Ramos (cell line): Measurements from ENCODE around the gene N4BP2L1.

ENCODE experiments used
- in situ Hi-C: fragments of 300-500 bp; cut with MboI; formaldehyde crosslinking; loops from one replicate; pipeline ENCODE4 v1.14.3; 2022; ENCODE audit warnings: low sequenced_read_pairs; ENCODE audit not compliant: unreplicated experiment

N4BP2L1 gene

DNA sequence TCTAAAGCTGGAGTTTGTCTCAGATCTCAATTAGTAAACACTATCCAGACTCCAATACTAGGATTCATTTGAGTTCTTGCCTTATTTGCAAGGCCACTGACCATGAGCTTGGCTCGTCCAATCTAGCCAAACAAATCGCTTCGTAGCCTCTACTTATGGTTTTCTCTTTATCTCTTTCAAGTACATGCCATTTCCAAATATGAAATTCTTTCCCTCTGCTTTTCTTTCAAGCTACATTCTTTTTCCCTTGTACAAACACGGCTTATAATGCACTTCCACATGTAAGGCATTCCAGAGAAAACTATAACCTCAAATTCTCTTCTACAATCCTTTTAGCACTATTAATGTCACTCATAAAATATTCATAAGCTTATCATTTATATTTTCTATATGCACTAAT lies 10.9 kb upstream of the N4BP2L1 start:
- in situ Hi-C loops, result no loop called here

DNA sequence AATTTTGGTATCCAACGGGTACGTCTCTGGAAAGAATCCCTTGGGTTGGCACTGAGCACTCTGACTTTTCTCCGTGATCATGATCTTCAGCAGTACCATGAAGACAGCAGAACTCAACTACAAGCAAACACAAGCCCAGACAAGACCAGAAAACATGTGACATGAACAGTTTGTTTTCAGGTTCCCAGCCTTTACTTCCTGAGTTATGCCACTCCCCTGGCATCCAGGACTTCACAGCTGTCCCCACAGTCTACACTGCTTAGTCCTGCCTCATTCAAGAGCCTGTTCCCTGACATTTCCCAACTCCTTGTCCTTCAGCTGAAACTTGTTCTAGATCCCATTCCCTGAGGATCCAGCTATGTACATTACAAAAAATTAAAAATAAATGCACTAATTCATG lies 4.9 kb upstream of the N4BP2L1 start:
- in situ Hi-C loops, result no loop called here

DNA sequence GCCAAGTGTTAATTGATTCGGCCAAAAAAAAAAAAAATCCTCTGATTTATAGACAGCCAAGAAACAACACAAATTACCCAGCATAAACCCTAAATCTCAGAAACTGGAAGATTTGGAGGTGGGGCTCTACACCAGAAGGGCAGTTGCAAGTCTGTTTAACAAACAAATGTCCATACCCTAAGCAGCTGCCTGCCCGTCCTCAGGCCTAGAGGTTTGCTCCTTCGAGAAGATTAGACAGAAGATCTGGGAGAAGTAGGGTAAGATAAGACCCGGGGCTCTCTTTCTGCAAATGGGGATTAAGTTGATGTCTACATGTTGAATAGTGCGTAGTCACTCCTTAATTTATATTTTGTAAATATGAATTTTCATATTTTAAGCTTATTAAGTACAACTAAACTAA lies 3.4 kb upstream of the N4BP2L1 start:
- in situ Hi-C loops, result no loop called here

DNA sequence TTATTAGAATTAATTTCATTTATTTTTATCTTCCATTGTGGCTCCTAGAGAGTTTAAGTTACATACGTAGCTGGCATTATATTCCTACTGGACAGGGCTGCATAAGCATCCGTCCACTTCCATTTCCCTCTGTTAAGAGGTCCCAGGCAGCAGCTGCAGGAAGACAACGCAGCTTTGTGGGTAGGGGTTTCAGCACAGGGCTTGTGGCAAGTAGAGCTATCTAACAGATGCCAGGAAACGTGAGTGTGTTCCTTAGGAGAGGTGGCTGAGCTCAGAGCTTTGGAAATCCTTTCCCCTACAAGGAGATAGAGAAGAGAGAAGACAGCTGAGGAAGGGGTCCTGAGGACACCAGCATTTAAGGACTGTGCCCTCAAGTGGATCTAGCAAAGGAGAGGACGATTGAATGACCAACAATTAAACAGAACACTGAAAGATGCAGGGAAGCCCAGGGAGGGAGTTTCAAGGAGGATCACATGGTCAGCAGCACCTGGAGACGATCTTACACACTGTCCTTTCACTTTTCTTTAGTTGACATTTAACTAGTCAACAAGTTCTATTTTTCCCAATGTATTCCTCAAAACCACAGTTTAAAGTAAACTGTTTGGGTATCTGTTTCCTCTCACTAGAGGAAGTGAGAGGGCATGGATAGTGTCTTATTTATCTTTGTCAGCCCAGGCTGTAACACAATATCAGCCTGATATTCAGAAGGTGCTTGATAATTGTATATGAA lies 2.3 kb upstream of the N4BP2L1 start:
- in situ Hi-C loops, result no loop called here

DNA sequence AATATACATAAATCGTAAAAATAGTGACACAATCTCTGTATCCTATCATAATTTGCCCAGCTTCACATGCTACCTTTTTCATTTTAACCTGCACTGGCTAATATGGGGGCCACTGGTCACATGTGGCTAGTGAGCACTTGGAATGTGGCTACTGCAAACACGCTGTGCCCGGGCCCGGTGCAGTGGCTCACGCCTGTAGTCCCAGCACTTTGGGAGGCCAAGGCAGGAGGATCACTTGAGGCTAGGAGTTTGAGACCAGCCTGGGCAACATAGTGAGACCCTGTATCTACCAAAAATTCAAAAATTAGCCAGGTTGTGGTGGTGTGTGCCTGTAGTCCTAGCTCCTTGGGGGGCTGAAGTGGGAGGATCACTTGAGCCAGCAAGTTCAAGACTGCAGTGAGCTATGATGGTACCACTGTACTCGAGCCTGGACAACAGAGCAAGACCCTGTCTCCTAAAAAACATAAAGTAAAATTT lies 1.5 kb upstream of the N4BP2L1 start:
- in situ Hi-C loops, result no loop called here

DNA sequence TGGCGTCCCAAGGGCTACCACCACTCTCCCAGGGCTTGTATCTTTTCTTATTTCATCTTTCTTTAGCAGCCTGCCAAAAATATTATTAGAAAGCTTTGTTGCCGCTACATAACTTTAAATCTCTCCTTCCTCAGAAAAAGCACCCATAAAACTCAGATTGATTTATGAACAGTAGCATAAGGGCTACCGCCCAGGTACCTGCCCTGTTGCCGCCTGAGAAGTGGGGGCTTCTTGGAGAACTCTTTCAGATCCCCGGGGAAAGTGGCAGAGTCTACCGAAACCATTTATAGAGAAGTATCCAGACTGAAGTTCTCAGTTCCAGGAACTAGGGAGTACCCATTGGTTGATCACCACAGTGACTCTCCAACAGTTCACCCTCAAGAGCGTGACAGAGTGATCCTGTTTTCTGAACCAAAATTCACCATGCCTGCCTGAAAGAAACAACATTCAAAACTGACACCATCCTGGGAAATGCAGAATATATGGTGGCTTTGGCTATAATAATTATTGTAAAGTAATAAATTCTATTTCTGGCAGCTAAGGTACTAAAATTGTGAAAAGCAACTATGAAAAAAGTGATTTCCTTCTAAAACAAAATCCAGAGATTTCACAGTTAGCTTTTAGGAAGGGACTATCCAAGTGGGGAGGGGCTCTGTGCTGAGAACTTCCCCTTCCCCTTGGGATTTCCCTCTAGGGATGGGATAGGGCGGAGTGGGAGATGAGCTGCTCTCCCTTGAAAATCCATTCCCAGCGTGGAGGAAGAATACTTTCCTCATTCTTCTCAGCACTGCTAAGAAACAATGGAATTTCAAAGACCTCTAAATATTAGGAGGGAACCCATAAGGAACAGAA lies 877 bp upstream of the N4BP2L1 start:
- in situ Hi-C loops, result no loop called here

DNA sequence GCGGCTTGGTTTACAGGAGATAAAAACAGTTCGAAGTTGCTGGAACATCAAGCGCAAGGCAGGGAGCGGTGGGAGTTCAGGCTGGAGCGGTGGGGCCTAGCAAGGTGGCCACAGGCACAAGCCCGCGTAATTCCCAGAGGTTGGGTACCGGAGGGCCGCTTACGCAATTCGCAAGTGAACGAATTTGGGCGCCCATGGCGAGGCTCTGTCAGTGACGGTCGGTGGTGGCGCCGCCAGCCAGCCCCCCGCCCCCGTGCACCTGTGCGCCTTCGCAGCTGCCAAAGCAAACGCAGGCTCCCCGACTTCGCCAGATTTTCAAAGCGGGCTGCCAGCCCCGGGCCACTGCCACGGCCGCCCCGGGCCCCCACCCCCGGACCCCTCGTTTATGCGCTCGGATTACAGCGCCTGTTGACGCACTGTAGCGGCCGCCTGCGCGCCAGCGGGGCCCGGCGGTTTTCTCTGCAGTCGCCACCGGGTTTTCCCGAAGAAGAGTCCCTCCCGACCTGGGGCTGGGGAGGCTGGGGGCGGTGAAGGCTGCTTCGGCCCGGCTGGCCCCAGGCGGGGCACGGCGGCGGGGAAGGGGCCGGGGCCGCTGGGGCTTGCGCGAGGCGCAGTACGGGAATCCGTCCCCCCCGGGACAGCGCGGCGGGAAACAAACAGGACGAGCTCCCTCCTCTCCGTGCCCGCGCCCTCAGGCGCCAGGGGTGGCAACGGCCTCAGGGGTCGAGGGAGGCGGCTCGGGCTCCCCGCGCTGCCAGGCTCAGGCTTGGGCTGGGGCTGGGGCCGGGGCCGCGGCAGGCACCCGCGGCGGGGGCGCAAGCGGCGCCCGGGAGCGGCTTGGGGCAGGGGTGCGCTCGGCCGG lies 709 bp downstream of the N4BP2L1 start:
- in situ Hi-C loops, result no loop called here

DNA sequence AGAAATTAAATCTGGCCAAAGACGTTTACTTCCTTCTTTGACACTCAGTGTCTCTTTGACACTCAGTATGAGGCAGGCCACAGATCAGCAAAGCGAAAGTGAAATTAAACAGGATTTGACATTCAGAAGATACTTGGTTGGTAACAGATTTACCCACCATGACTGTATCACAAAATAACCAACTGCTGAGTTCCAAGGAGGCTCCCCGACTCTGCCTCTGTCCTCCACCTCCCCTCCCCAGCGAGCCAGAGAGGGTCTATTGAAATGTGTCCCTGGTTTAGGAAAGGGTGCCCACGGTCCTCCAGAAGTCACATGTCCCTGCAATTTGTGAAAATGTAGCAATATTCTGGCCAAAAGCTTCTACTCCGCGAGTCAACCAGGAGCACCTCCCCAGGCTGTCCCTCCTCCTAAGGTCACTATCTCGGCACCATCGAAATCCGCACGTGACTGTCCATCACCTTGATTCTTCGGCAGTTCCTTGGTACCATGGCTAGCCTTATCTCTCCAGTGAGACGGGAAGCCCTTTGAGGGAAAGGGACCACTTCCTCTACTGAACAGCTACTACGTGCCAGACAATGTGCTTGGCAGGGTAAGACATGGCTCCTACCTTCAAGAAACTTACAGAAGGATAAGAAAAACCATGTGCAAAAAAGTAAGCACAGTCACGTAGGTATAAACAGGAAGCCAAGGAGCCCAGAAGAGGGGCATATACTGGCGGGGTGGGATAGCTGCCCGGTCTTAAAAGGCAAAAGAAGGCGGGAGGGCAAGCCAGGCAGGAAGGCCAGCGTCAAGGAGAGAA lies 1.5 kb downstream of the N4BP2L1 start:
- in situ Hi-C loops, result no loop called here

DNA sequence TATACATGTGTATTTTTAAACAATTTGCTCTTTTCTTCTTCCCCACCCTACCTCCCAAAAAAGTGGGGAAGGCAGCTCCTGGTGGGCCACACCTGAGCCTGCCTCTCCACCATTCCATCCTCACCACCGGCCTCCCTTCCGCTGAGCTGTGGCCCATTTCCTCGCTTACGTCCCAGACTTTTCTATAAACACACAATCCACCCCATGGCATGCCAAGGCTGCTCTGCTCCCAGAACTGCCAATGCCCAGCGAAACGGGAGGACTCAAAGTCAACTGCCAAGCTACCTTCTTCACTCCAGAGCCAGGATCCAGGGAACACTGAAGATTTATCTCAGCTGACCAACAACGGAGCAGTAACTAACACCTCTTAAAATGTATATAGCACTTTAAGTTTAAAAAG lies 2.8 kb downstream of the N4BP2L1 start:
- in situ Hi-C loops, result no loop called here

DNA sequence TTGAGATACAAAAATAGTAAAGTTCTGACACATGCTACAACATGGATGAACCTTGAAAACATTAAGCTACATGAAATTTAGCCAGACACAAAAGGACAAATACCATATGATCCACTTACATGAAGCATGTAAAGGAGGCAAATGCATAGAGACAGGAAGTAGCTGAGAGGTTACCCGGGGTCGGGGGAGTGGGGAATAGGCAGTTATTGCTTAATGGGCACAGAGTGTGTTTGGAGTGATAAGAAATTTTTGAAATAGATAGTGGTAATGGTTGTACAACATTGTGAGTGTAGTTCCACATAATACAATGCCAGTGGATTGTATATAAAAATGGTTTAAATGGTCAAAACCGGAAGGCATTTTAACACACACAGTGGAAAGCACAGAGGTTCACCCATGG lies 4.3 kb downstream of the N4BP2L1 start:
- in situ Hi-C loops, result no loop called here

DNA sequence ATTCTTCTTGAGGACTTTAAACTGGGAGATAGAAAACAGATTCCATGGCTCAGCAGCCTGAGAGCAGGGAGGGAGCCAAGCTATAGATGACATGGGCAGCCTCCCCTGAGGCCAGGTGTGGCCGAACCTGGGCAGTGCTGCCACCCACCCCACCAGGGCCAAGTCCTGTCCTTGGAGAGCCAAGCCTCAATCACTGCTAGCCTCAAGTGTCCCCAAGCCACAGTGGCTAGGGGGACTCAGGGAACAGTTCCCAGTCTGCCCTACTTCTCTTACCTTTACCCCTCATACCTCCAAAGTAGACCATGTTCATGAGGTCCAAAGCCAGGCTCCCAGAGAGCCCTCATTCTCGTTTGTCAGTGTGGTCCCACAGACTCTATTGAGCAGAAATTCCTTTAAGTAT lies 8.1 kb downstream of the N4BP2L1 start:
- in situ Hi-C loops, result no loop called here

DNA sequence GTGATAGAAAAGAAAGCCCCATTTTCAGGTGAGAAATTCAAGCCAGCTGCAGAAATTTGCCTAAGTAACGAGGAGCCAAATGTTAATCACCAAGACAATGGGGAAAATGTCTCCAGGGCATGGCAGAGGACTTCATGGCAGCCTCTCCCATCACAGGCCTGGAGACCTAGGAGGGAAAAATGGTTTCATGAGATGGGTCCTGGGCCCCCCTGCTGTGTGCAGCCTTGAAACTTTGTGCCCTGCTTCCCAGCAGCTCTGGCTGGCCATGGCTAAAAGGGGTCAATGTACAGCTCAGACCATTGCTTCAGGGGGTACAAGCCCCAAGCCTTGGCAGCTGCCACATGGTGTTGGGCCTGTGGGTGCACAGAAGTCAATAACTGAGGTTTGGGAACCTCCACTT lies 9.9 kb downstream of the N4BP2L1 start:
- in situ Hi-C loops, result no loop called here

DNA sequence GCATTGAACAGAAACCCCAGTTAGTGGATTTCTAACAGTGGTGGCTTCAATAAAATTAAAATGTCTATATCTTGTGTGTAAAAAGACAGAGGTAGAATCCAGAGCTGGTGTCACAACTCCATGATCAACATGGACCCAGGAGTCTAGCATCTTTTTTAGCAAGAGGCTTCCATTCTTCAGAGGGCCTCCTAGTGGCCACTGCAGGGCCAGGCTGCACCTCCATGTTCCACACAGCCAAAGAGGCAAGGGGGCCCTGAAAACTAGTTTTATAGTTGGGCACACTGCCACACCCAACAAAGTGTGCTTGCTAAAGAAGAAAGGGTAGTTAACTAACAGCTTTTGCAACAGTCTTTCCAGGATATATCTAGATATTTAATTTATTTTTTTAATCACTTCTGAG lies 12.9 kb downstream of the N4BP2L1 start:
- in situ Hi-C loops, result no loop called here

DNA sequence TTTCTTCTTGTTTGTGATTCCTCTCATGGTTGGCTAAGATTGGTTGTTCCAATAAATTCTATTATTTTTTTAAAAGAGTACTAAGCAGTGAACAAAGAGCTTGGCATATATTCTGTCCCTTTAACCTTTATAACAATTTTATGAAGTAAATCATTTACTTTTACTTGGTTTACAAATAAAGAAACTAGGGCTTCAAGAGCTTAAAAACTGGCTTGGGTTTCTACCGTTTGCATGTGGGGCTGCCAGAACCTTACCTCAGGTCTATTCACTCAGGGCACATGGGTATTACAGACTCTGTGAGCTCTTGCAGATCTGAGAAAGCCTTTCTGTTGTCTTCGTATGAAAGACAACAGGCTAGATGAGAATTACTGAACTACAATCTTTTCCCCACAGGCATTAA lies 13.3 kb downstream of the N4BP2L1 start:
- in situ Hi-C loops, result no loop called here

DNA sequence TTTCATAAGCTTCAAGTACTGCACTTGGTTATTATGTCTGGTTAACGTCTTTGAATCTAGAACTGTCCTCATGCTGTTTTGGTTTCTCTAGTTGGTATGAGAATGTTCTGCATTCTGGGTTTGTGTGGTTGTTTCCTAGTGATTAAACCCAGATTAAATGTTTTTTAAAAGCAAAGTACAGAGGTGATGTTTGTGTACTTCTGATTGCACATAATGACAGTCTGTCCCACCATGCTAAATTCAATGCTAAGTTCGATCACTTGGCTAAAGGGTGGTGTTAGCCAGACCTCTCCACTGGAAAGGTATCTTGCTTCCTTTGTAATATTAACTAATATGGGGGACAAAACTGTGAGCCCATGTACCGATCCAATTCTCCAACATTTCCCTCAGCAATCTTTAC lies 14.6 kb downstream of the N4BP2L1 start:
- in situ Hi-C loops, result no loop called here

DNA sequence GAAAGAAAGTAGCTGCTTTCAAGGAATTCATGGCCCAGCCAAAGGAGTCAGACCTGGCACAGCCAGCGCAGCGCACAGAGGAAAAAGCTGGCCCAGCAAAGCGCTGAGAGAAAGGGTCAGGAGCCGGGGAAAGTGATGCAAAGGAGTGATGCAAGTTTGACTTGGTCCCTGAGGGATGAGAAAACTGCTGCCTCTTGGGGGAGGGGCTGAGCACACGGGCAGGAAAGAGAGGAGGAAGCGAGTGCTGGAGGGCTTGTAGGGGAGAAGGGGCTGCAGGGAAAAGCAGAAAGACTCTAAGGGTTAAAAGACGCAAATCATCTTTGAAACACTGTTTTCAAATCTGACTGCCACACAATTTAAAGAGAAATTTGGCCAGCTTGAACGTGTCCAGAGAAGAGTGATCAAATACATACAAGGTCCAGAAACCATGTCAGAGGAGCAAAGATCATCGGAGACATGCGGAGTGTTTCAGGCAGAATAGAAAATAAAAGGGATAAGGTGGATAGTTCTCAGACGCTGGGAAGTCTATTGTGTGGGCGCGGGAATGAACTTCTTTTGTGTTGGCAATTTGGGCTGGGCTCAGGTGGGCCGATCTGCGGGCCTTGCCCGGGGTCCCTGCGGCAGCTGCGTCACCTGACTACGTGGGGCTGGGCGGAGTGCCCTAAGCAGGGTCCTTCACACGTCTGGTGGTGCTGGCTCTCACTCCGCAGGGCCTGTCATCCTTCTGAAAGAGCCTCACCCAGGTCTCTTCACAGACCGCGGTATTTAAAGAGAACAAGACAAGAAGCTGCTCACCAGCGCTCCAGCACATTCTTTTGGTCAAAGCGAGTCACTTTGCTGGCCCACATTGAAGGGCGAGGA lies 18.1 kb downstream of the N4BP2L1 start:
- in situ Hi-C loops, result no loop called here

DNA sequence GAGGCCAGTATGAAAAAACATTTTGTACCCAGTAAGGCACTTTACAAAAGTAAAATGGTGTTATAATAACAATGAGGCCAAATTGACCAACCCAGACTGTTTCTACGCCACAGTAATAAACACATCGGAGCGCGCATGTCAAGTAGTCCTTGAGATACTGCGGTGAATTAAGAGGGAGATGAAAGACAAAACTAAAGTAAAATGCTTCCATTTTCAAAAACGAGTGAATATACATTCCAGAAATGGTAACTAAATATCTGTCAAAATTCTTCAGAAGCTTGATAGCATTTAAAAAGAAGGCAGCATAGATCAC lies 19.0 kb downstream of the N4BP2L1 start:
- in situ Hi-C loops, result no loop called here

DNA sequence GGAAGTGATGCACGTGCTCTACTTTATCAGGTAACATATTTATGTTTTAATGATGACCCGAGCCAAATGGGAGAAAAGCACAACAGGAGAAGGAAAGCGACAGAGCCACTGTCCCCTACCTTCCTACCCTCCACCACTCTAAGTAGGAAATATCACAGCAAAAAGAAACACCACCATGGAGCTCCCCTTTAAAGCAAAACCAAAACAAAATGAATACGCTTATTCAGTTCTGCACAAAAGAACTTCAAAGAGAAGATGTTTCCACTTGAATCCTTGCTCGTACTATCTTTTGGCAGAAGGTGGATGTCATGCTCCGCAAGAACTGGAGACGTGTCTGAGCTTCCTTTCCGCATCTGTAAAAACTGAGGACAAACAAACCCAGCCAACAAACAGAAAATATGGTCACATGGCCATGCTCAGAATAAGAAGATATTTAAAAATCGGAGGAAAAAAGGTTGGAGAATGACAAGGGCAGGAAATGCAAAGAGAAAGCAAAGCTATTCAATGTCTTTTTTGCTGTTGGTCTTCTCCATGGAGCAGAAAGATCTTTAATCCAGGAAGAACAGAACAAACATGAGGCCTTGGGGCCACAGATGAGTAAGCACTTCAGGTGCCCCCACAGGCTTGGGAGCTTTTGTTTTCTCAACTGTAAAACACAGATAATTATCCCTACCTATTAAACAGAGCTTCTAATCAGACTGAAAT lies 19.5 kb downstream of the N4BP2L1 start:
- in situ Hi-C loops, result no loop called here

DNA sequence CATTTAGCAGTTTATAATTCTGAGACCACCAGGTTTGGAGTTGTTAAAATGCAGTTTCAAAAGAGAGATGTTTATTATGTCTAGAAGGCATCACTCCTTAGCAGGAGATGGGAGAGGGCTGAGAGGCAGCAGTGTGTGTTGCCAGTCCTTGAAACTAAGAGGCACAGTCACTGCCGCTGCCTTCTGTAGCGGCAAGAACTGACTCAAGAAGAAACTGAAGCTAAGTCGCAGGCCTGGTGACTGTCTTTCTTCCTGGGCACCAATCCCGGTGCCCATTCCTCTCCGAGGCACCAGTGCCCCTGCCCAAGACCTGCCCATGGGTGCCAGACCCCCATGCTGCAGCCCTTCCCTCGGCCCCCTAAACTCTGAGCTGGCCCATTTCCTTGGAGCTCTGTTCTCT lies 20.1 kb downstream of the N4BP2L1 start:
- in situ Hi-C loops, result no loop called here
